Astrocyte (in vitro differentiated cells and primary cell): Measurements from ENCODE around the gene GPER1.

Experiments
- EZH2 ChIP-seq: IDR thresholded peaks from 2 replicates; pipeline ENCODE4 v1.6.1; 2012; ENCODE audit warnings: mild to moderate bottlenecking, low read length, inconsistent platforms; ENCODE audit not compliant: insufficient read depth
- TF ChIP-seq, protein P1 (sequence below): IDR thresholded peaks from 2 replicates; pipeline ENCODE4 v1.5.1; 2011; ENCODE audit warnings: low read depth, mild to moderate bottlenecking, inconsistent platforms, low read length, moderate library complexity; ENCODE audit not compliant: insufficient read depth

- TF ChIP-seq EZH2, result no peak
- TF ChIP-seq, protein P1, sequence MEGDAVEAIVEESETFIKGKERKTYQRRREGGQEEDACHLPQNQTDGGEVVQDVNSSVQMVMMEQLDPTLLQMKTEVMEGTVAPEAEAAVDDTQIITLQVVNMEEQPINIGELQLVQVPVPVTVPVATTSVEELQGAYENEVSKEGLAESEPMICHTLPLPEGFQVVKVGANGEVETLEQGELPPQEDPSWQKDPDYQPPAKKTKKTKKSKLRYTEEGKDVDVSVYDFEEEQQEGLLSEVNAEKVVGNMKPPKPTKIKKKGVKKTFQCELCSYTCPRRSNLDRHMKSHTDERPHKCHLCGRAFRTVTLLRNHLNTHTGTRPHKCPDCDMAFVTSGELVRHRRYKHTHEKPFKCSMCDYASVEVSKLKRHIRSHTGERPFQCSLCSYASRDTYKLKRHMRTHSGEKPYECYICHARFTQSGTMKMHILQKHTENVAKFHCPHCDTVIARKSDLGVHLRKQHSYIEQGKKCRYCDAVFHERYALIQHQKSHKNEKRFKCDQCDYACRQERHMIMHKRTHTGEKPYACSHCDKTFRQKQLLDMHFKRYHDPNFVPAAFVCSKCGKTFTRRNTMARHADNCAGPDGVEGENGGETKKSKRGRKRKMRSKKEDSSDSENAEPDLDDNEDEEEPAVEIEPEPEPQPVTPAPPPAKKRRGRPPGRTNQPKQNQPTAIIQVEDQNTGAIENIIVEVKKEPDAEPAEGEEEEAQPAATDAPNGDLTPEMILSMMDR, result no peak
Observed at GRCh38 chr7:1066242-1066588, 21.7 kb upstream of the GPER1 start.
